ENCODE data around the gene TRIP12. TPM values are rescaled to one million over a fixed set of nuclear protein-coding genes. Genes with fewer than 3 reads are reported as not detected.
"Not testable (repeated sequence)": the region's sequence is repeated elsewhere in the genome, so short reads cannot be mapped to it uniquely, and the experiment has no call there.

TRIP12 gene
- total RNA-seq, 6 experiments from 2014 or later = 249 to 296 (median 265) TPM

- no peak for DNase-seq
- TF ChIP-seq CTCF (IDR thresholded peaks at IDR 0.05) = no peak
- Mint-ChIP-seq H3K27me3 (ENCODE audit: insufficient read depth) (no peaks in the 10 kb centered on the region; the same call in 1 of the 2 replicates), H3K4me3 (no peak overlapping the region), H3K36me3 (ENCODE audit: low read depth) (peaks cover 6% of the 10 kb centered on the region), H3K27ac (peak overlapping the region; percentile 69), H3K9me3 (no peaks in the 10 kb centered on the region), H3K4me1 (ENCODE audit: low read depth) (peaks cover 39% of the 10 kb centered on the region)
Observed at GRCh38 chr2:229909090-229909489, 12.7 kb downstream of the TRIP12 start.

GRCh38 chr2:229905601-229906000 lies 16.2 kb downstream of the TRIP12 start:
- DNase-seq = no peak
- Mint-ChIP-seq H3K27me3 (ENCODE audit: insufficient read depth) (no peaks in the 10 kb centered on the region; the same call in 1 of the 2 replicates), H3K4me1 (ENCODE audit: low read depth) (peaks cover 38% of the 10 kb centered on the region), H3K36me3 (ENCODE audit: low read depth) (peaks cover 12% of the 10 kb centered on the region), H3K9me3 (no peaks in the 10 kb centered on the region), H3K4me3 (no peak overlapping the region), H3K27ac (no peak overlapping the region)
- TF ChIP-seq CTCF (IDR thresholded peaks at IDR 0.05) = no peak

GRCh38 chr2:229903037-229903436 lies 18.8 kb downstream of the TRIP12 start:
- H3K27me3 Mint-ChIP-seq (ENCODE audit: insufficient read depth) = no peaks in the 10 kb centered on the region; the same call in 1 of the 2 replicates
- no peak overlapping the region for H3K27ac Mint-ChIP-seq
- TF ChIP-seq CTCF (IDR thresholded peaks at IDR 0.05) = no peak
- peaks cover 20% of the 10 kb centered on the region for H3K36me3 Mint-ChIP-seq (ENCODE audit: low read depth)
- DNase-seq = no peak
- peaks cover 33% of the 10 kb centered on the region for H3K4me1 Mint-ChIP-seq (ENCODE audit: low read depth)
- H3K9me3 Mint-ChIP-seq = no peaks in the 10 kb centered on the region
- H3K4me3 Mint-ChIP-seq = no peak overlapping the region

- Mint-ChIP-seq H3K4me1 (ENCODE audit: low read depth) (peaks cover 39% of the 10 kb centered on the region), H3K36me3 (ENCODE audit: low read depth) (peaks cover 17% of the 10 kb centered on the region), H3K27me3 (ENCODE audit: insufficient read depth) (no peaks in the 10 kb centered on the region), H3K27ac (peak overlapping the region; percentile 79), H3K4me3 (peak overlapping the region; percentile 32; the same call in 1 of the 2 replicates), H3K9me3 (no peaks in the 10 kb centered on the region)
- peak; percentile 70 for DNase-seq
- TF ChIP-seq CTCF (IDR thresholded peaks at IDR 0.05) = no peak
Observed at GRCh38 chr2:229901819-229902218, 20.0 kb downstream of the TRIP12 start.

GRCh38 chr2:229900514-229900913 lies 21.3 kb downstream of the TRIP12 start:
- Mint-ChIP-seq H3K4me1 (ENCODE audit: low read depth) (peaks cover 39% of the 10 kb centered on the region), H3K36me3 (ENCODE audit: low read depth) (peaks cover 17% of the 10 kb centered on the region)
- not testable (repeated sequence) for H3K4me3 Mint-ChIP-seq; DNase-seq; H3K9me3 Mint-ChIP-seq; H3K27me3 Mint-ChIP-seq (ENCODE audit: insufficient read depth); H3K27ac Mint-ChIP-seq

- Mint-ChIP-seq H3K4me3 (no peak overlapping the region), H3K4me1 (ENCODE audit: low read depth) (peaks cover 39% of the 10 kb centered on the region), H3K27me3 (ENCODE audit: insufficient read depth) (no peaks in the 10 kb centered on the region), H3K27ac (no peak overlapping the region), H3K9me3 (no peaks in the 10 kb centered on the region), H3K36me3 (ENCODE audit: low read depth) (peaks cover 17% of the 10 kb centered on the region)
- no peak for DNase-seq
- TF ChIP-seq CTCF (IDR thresholded peaks at IDR 0.05) = no peak
Observed at GRCh38 chr2:229900012-229900411, 21.8 kb downstream of the TRIP12 start.
